GM21423 (cell line): ENCODE results near the gene PDF.

Experiments used
- ATAC-seq: cut with Tn5 transposase; IDR thresholded peaks from one replicate; pipeline ENCODE4 v1.9.1; 2021; ENCODE audit warnings: mild to moderate bottlenecking, moderate library complexity; ENCODE audit not compliant: unreplicated experiment

The PDF gene

DNA sequence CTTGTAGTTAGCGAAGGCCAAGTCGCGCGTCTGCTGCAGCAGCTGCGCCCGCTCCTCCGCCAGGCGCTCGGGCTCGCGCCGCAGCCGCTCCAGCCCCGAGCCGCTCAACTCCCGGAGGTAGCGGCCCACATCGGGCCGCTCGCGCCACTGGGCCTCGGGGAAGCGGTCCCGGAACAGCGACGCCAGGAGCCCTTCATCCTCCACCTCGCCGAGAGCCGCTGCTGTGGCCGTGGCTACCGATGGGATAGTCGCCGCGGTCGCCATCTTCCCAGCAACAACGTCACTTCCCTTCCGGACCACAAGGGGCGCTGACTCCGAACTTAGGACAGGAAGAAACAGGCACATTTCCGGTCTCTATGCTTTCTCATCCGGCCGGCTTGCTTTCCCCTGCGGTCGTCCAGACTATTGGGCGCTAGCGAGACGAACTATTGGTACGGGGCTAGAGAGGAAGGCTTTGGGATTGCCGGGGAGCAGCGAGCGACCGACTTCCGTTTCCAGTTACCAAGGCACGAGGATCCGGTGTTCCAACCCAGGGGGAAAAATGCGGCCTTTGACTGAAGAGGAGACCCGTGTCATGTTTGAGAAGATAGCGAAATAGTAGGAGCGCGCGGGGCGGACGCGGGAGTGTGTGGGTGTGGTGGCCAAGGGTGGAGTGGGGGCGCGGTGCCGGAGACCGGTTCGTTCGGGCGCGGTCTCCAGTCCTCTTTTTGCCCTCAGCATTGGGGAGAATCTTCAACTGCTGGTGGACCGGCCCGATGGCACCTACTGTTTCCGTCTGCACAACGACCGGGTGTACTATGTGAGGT, 9.1 kb upstream of the PDF start, which contains the start of the genes COG8 and NIP7:
TSS of gene COG8 (minus strand) at position 276 of the 806 bp plus-strand sequence. CDS start at position 264, 12 bp downstream.
TSS of gene NIP7 (plus strand) at position 484 of the 806 bp plus-strand sequence. CDS start at position 542, 58 bp downstream.
- peak; percentile 94 for ATAC-seq

DNA sequence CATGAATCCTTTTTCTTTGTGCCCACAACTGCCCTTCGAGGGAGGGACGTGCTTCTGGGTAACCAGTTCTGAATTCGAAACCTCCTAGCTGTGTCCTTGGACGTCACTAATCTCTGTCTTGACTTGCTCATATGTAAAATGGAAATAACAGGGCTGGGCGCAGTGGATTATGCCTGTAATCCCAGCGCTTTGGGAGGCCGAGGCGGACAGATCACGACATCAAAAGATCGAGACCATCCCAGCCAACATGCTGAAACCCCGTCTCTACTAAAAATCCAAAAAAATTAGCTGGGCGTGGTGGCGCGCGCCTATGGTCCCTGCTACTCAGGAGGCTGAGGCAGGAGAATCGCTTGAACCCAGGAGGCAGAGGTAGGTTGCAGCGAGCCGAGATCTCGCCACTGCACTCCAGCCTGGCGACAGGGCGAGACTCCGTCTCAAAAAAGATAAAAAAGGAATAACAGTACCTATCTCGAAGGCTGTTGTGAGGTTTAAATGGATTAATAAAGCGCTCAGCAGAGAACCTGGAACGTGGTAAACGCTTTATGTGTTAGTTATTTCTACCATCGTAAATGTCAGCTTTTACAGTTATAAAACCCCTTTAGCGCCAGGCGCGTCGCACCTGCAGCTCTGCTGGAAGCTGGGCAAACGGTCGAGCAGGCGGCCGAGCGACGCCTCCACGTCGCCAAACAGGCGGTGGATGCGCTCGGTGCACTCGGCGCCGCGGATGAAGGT, 8.3 kb upstream of the PDF start:
- ATAC-seq: no peak

DNA sequence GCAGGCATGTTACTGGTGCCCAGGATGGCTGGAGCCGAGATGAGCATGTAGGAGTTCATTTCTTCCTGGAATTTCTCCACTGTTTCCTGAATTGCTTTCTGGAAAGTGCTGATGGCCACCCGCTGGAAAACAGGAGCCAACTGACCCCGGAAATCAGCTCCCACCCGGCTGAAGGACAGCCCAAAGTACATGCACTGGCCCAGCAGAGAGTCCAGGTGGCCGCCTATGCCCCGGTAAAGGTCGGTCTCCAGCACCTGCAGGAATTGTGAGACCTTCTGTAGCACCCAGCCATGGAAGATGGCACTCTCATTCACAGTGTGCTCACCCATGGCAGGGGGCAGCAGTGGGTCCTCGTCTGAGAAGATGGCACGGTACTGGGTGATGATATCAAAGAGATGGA, 4.3 kb upstream of the PDF start:
- no peak for ATAC-seq

DNA sequence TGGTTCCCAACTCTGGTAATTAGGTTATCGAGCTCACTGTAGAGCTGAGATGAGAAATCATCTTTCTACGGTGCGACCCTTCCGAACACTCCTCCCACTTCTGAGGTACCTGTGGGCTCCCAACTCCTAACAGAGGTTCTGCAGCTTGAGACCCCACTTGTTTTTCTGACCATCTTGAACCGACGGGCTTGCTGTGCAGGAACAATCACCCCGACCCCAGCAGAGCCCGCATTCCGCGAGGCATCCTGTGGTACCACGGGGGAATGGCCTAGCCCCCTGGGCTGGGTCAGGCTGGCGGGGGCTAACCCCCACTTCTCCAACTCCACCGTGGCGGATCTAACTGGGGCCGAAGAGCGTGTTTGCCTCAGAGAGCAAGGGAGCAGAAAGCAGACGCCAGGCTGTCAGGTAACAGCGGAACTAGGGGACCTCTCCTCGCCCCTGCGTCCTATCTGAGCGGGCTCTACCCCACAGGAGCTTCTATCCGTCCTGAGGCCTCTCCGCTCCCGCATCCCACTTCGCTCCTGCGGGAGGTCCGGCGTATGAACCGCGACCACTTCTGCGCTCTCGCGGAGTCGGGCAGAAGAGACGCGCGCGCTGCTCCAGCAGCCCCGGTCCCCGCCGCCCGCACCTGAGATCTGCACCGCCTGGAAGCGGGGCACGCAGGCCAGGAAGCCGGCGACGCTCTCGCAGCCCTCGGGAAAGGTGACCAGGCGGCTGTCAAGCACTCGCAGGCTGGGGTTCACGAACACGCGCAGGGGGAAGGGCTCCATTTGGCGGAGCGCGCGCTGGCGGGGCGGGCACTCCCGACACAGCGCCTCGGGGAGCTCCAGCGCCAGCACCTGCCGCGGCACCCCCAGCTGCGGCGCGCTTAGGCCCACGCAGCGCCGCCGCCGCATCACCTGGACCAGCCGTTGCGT, 761 bp downstream of the PDF start:
- peak; percentile 30 for ATAC-seq

DNA sequence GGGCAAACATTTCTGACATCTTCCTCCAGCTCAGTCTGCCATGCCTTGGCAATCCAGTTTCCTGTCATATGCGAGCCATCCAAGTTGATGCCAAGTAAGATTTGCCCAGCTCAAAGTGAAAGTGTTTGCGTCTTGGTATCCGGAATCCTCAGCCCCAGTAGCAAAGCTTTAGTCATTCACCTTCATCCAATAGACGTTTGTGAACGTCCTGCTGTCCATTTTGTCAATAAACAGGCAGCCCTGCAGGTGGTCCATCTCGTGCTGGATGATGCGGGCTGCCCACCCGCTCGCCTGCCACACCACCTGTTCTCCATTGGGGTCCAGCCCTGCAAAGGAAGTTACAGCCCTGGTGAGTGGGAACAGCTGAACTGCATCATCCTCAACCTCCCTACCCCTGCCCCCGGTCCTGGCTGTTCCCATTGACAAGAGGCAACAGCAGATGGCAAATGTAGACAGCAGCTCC, 1.5 kb downstream of the PDF start:
- no peak for ATAC-seq

DNA sequence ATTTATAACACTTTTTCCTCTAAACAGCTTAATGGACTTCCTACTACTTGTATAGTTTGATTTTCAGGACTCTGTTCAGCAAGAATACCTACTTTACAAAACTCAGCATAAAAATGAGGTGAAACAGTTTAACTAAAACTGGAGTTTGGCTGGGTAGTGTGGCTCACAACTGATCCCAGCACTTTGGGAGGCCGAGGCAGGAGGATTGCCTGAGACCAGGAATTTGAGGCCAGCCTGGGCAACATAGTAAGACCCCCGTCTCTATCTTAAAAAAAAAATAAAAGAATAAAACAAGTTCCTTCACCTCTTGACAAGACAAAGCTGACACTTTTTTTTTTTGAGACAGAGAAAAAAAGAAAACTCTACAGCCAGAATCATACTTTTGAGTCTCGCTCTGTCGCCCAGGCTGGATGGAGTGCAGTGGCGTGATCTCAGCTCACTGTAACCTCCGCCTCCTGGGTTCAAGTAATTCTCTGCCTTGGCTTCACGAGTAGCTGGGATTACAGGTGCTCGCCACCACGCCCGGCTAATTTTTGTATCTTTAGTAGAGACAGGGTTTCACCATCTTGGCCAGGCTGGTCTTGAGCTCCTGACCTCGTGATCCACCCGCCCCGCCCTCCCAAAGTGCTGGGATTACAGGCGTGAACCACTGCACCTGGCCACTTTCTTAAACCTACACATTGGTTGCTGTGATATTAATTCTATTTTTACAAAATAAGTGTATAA, 2.6 kb downstream of the PDF start:
- ATAC-seq: no peak

DNA sequence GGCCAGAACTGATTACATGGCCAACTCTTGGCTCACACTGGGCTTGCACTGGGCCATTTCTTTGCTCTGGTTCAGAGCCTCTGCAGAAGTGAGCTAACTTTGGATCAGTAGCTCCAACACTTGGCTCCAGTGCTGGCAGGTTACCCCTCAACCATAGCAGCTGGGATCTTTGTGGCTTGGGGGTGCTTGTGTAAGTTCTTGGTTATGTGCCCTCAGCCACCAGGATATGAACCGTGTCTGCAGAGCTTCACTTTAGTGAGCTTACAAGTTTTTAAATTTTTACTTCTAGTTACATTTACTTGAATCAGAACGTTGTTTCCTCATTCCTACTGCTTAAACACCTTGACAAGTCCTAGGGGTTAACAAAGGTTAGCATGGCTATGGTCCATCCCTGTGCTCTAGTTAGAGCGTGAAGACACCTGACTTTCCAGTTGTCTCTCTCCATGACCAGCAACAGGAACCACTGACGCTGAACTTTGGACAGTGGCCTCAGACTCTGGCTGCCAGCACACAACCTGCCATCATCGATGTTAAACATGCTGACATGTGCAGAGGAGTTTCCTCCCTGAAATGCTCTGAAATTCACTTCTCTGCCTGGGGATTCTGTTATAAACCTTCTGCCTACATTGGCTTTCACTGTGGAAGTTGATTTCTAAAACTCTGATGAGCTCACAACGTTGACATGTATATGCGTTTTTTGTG, 4.1 kb downstream of the PDF start:
- no peak for ATAC-seq

DNA sequence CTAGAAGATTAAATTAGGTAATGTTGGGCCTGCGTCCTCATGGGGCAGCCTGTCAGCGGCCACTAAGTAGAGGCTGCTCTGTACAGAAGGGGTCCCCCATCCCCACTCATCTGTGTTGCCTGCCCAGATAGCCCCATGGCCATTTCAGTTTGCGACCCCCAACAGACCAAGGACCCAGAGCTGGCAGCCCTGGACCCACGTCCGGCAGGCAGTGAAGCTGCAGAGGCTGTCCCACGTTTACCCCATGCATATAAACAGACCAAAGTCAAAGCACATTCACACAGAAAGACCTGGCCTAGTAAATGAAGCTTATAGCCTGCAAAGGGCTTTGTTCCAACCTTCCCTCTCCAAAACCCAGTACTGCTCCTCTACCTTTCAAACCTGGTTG, 4.6 kb downstream of the PDF start:
- no peak for ATAC-seq

DNA sequence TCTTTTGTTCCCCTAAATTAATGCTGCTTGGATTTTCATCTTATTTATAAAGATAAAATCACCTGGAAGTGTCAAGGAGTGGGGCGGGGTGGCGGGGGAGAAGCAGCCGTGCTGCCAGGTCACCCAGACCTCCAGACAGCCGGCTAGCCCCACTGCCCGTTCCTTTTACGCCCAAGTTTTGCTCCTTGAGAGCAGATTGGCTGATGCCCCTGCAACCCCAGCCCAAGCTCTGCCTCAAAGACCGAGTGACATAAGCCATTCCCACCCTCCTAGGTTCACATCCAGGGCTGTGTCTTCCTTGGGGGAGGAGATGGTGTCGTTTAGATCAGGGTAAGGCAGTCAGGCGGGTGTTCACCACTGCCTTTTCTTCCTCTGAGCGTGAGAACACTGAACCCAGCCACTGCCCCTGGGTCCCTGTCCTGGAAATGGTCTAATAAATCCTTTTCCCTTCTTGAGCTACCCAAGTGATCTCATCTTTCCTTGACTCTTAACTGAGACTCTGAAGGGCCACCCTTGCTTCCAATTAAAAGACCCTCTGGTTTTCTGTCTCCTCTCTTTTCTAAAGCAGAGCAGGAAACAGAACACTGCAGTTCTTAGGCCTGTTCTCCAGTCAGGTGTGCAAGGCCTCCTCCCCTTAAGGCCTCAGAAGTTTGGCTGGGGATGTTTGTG, 5.7 kb downstream of the PDF start:
- no peak for ATAC-seq

DNA sequence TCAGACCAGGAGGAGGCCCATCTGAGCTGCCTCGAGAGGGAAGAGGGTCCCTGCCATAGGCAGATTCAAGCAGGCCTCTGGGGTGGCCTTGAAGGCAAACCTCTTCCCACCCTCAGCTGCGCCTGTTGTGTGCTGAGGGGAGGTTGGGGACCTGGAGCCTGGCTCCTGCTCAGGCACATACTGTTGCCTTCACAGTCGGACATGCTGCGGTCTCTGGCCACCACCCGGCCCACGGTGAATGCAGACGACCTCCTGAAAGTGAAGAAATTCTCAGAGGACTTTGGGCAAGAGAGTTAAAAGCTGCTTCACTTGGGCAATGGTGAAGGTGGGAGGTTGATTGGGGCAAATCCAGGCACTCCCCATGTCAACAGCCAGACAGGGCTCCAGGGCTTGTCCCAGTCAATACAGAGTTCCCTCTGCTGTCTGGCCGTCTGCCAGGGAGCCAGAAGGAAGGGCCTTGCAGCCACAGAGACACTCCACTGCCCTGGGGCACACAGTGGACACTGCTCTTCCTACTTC, 6.3 kb downstream of the PDF start:
- no peak for ATAC-seq

DNA sequence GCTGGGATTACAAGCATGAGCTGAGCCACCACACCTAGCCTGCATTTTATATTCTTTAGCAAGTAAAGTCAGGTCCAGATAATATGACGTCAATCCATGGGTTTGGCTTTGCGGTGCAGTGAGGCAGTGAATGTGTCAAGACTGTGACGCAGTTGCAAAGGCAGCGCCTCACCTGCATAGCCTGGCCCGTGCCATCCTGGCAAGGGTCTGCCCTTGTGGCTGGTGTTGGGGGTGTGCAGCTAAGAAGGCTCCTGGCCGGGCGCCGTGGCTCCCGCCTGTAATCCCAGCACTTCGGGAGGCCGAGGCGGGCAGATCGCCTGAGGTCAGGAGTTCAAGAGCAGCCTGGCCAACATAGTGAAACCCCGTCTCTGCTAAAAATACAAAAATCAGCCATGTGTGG, 7.0 kb downstream of the PDF start:
- no peak for ATAC-seq

DNA sequence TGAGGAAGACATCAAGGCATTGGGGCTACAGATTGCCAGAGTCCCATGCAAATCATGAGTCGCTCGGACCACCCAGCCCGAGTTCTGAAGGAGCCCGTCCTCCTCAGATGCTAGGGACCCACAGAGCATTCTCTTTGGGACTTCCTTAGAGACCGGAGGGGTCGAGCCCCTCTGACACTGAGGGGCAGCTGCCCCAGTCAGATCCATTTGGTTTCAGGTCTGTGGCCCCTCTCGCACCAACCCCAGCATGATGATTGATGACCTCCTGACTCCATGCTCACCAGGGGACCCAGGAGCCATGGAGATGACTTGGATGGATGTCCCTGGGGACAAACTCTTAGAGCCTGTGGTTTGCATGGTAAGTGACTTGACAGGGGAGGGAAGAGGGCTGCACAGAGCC, 8.0 kb downstream of the PDF start:
- no peak for ATAC-seq

DNA sequence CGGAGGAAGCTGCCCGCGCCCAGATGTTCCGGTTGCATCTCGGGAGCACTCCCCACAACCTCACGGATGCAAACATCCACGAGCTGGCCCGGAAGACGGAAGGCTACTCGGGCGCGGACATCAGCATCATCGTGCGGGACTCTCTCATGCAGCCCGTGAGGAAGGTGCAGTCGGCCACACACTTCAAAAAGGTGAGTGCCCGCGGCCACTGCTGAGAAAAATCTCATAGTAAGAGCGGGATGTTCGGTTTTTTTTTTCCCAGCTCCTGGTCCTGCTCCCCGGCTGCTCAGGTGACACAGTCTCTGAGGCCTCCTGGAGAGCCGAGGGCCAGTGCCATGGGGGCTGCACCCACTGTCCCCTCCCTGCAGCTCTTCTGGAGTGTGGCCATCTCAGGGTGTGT, 9.3 kb downstream of the PDF start:
- no peak for ATAC-seq

DNA sequence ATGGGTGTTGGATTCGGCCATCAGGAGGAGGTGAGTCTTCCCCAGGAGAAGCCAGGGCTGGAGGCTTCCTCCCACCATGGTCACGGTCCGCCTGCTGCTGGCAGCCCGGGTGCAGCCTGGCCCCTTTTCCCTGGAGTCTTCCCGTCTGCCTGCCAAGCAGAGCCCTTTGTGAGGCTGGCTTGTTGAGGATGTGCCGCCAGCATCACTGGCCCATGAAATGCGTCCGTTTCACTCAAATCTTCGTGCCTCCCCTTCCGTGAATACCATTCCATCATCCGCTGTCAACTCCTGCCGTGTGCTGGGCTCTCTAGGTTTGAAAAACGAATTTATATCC, 9.7 kb downstream of the PDF start:
- ATAC-seq: no peak

DNA sequence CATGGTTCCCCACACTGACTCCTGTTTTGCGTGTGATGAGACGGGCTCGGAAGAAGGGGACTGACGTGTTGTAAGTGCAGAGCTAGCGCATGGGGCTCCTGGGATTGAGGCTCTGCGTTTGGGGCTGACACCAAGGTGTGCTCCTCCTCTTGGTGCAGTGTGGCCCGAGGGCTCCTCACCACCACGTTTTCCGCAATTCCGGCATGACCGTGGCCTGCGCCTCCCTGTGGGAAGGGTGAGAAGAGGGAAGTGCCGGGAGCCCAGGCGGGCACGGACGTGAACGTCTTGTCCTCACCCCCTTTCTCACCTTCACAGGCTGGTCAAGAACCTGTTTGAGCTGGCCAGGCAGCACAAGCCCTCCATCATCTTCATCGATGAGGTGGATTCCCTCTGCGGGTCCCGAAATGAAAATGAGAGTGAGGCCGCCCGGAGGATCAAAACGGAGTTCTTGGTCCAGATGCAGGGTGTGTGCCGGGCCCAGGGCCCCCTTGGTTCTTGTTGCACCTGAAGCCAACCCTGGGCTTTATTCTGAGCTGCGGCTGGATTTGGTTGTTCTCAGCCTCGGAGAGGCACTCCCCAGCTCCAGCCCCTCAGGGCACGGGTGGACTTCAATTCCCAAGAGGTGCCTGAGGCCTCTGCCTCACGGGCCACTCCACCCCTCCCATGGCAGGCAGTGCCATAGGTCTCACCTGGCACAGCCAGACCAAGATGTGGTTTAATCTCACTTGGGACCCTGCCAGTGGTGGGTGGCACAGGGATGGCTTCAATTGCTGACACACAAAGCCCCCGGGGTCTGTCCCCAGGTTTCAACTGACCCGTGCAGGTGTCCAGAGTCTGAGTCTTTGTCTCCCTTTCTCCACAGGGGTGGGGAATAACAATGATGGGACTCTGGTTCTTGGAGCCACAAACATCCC, 10.3 kb downstream of the PDF start:
- ATAC-seq: no peak

DNA sequence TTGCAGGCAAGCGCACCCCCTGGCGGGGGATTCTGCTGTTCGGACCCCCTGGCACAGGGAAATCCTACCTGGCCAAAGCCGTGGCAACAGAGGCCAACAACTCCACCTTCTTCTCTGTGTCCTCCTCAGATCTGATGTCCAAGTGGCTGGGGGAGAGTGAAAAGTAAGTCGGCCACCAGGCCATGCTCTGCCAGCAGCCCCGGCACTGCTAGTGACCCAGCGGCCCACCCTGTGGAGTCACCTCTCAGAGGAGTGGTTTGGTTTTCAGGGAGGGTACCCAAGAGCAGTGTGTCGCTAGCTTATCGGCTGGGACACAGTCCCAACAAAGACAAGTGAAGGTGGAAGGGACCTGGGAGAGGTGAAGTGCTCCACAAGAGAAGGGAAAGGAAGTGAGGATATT, 11.0 kb downstream of the PDF start:
- ATAC-seq: no peak

DNA sequence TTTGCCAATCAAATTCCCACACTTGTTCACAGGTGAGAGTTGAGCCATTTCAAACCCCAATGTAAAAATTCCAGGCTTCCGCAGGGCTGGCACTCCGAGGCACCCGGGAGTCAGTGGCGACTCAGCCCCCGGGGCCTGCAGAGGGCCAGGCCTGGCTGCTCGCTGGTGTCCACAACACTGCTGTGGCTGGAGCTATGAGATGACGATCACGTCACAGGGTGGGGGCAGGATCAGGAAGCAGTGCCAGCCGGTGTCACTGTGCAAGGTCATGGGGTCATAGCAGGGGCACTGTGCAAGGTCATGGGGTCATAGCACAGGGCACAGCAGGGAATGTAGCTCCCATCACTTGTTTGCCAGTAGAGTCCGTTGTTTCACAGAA, 11.5 kb downstream of the PDF start:
- no peak for ATAC-seq
